ENCODE data around the gene ITPK1. TPM values are rescaled to one million over a fixed set of nuclear protein-coding genes. Genes with fewer than 3 reads are reported as not detected.

Gene ITPK1
- total RNA-seq, 2 experiments from 2014 or later = 78.5 to 83.5 TPM

GRCh38 chr14:92994942-92995341, 120.8 kb downstream of the ITPK1 start:
- H3K27ac Mint-ChIP-seq = no peak overlapping the region
- no peaks in the 10 kb centered on the region for H3K4me1 Mint-ChIP-seq (ENCODE audit: low read depth)
- POLR2A ChIA-PET = no interaction called here
- CTCF ChIA-PET = no interaction called here
- peaks cover 12% of the 10 kb centered on the region for H3K36me3 Mint-ChIP-seq (ENCODE audit: low read depth)
- no peaks in the 10 kb centered on the region for H3K9me3 Mint-ChIP-seq
- H3K27me3 Mint-ChIP-seq = no peaks in the 10 kb centered on the region
- no peak overlapping the region for H3K4me3 Mint-ChIP-seq
- no peak for TF ChIP-seq CTCF (IDR thresholded peaks at IDR 0.05)
- ATAC-seq (no peak), DNase-seq (no peak)
- intact Hi-C loops (cut with micrococcal nuclease) = no loop called here

- no peak for TF ChIP-seq CTCF (IDR thresholded peaks at IDR 0.05)
- Mint-ChIP-seq H3K27ac (no peak overlapping the region), H3K27me3 (no peaks in the 10 kb centered on the region), H3K4me1 (ENCODE audit: low read depth) (no peaks in the 10 kb centered on the region), H3K4me3 (no peak overlapping the region), H3K9me3 (no peaks in the 10 kb centered on the region), H3K36me3 (ENCODE audit: low read depth) (peaks cover 12% of the 10 kb centered on the region)
- POLR2A ChIA-PET = no interaction called here
- DNase-seq = no peak
- CTCF ChIA-PET = no interaction called here
- intact Hi-C loops (cut with micrococcal nuclease) = no loop called here
- ATAC-seq = no peak
These were observed 121.5 kb downstream of the ITPK1 start for GRCh38 chr14:92994131-92994676.

DNA sequence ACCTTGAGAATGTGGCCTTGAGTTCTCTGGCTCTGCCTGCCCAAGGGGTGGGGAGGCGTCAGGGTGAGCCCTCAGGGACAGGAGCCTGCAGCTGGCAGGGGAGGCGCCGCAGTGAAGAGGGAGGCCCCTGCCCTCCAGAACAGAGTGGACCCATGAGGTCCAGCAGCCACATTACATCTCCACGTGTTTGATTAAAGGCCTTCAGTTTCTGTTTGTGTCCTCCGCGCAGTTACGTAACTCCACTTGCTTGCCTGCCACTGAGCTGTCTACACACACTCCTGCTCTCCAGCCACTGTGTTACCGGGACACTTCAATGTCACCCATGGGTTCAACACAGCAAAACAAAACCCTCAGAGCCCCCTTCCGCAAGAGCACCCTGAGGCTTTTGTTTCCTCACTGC, 122.4 kb downstream of the ITPK1 start:
- no peak for ATAC-seq
- peaks cover 14% of the 10 kb centered on the region for H3K36me3 Mint-ChIP-seq (ENCODE audit: low read depth)
- H3K27ac Mint-ChIP-seq = no peak overlapping the region
- no peak overlapping the region for H3K4me3 Mint-ChIP-seq
- H3K9me3 Mint-ChIP-seq = no peaks in the 10 kb centered on the region
- no peak for DNase-seq
- ChIA-PET POLR2A (no interaction called here), CTCF (no interaction called here)
- intact Hi-C loops (cut with micrococcal nuclease) = no loop called here
- no peaks in the 10 kb centered on the region for H3K27me3 Mint-ChIP-seq
- TF ChIP-seq CTCF (IDR thresholded peaks at IDR 0.05) = no peak
- H3K4me1 Mint-ChIP-seq (ENCODE audit: low read depth) = no peaks in the 10 kb centered on the region

- H3K36me3 Mint-ChIP-seq (ENCODE audit: low read depth) = peaks cover 14% of the 10 kb centered on the region
- no peak for ATAC-seq
- H3K4me1 Mint-ChIP-seq (ENCODE audit: low read depth) = no peaks in the 10 kb centered on the region
- ChIA-PET POLR2A (interaction anchor here (1.2 kb wide), 1 partner anchor 9 kb away, joined by 3 read pairs; no protein-coding TSS in a partner anchor), CTCF (interaction anchor here (1.1 to 1.9 kb wide), 2 partner anchors 39 to 122 kb away, joined by 3 to 5 read pairs; no protein-coding TSS in a partner anchor)
- no peak for TF ChIP-seq CTCF (IDR thresholded peaks at IDR 0.05)
- no peak overlapping the region for H3K4me3 Mint-ChIP-seq
- DNase-seq = no peak
- no peak overlapping the region for H3K27ac Mint-ChIP-seq
- H3K27me3 Mint-ChIP-seq = no peaks in the 10 kb centered on the region
- intact Hi-C loops (cut with micrococcal nuclease) = no loop called here
- no peaks in the 10 kb centered on the region for H3K9me3 Mint-ChIP-seq
These were observed 124.2 kb downstream of the ITPK1 start for GRCh38 chr14:92991536-92991935.

- POLR2A ChIA-PET = no interaction called here
- no peaks in the 10 kb centered on the region for H3K27me3 Mint-ChIP-seq
- intact Hi-C loops (cut with micrococcal nuclease) = no loop called here
- no peak overlapping the region for H3K4me3 Mint-ChIP-seq
- ATAC-seq = no peak
- H3K4me1 Mint-ChIP-seq (ENCODE audit: low read depth) = no peaks in the 10 kb centered on the region
- H3K36me3 Mint-ChIP-seq (ENCODE audit: low read depth) = peaks cover 14% of the 10 kb centered on the region
- no peak for TF ChIP-seq CTCF (IDR thresholded peaks at IDR 0.05)
- no peak overlapping the region for H3K27ac Mint-ChIP-seq
- no peaks in the 10 kb centered on the region for H3K9me3 Mint-ChIP-seq
- CTCF ChIA-PET = interaction anchor here (1.1 to 1.9 kb wide), 2 partner anchors 38 to 123 kb away, joined by 3 to 5 read pairs; no protein-coding TSS in a partner anchor
- no peak for DNase-seq
These were observed 125.0 kb downstream of the ITPK1 start for GRCh38 chr14:92990456-92991430.
